ENCODE data around the gene CRACR2A.
A peak's percentile ranks its signal among the peaks of the same experiment; 100 is the strongest.

The CRACR2A gene

DNA sequence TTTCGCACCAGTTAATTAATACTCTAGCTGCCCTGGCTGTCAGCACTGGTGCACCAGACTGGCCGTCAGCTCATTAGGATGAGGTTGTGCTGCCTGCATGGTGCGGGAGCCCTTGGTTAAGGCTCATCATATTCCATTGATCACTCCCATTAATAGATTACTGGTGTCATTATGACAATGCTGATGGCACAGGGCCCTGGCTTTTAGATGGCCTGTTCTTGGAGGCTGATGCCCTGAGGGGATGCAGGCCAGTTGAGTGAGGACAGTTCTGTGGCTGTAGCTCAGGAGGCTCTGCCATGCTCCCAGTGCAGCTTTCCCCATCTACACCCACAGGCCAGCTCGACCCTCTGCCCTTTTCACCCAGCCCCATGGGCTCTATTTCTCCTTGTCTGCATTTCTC is 135.3 kb downstream of the CRACR2A start:
- Histone ChIP-seq H3K27ac (ENCODE audit: low read length) (no peak overlapping the region), H3K9ac (ENCODE audit: low read length) (no peak overlapping the region), H3K4me1 (ENCODE audit: control insufficient read depth, low read depth, low read length) (peaks cover 7% of the 10 kb centered on the region), H3K27me3 (ENCODE audit: control insufficient read depth, insufficient read depth, low read length) (no peaks in the 10 kb centered on the region), H3K4me3 (ENCODE audit: low read length) (no peak overlapping the region), H3K36me3 (ENCODE audit: control insufficient read depth, low read depth, low read length) (no peaks in the 10 kb centered on the region), H3K9me3 (ENCODE audit: control insufficient read depth, low read depth, low read length) (no peaks in the 10 kb centered on the region)

DNA sequence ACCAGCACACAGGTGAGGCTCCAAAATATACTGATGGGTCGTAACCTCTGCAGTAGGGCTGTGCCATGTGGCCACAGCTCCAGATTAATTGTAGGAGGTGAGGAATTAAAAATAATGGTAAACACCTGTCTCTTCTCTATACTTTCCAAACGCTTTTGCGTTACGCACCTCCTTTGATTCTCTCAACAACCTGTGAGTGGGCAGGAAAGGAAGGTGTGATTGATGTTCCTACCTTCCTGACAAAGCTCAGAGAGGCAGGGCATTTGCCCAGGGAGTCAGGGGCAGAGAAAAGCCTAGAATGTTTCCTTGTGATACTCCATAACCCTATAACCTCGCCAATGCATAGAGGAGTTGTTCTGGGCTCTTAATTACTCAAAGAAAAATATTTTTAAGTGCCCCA is 137.0 kb downstream of the CRACR2A start:
- Histone ChIP-seq H3K27me3 (ENCODE audit: control insufficient read depth, insufficient read depth, low read length) (no peaks in the 10 kb centered on the region), H3K9ac (ENCODE audit: low read length) (no peak overlapping the region), H3K4me1 (ENCODE audit: control insufficient read depth, low read depth, low read length) (peaks cover 7% of the 10 kb centered on the region), H3K36me3 (ENCODE audit: control insufficient read depth, low read depth, low read length) (no peaks in the 10 kb centered on the region), H3K9me3 (ENCODE audit: control insufficient read depth, low read depth, low read length) (no peaks in the 10 kb centered on the region), H3K4me3 (ENCODE audit: low read length) (no peak overlapping the region), H3K27ac (ENCODE audit: low read length) (no peak overlapping the region)

DNA sequence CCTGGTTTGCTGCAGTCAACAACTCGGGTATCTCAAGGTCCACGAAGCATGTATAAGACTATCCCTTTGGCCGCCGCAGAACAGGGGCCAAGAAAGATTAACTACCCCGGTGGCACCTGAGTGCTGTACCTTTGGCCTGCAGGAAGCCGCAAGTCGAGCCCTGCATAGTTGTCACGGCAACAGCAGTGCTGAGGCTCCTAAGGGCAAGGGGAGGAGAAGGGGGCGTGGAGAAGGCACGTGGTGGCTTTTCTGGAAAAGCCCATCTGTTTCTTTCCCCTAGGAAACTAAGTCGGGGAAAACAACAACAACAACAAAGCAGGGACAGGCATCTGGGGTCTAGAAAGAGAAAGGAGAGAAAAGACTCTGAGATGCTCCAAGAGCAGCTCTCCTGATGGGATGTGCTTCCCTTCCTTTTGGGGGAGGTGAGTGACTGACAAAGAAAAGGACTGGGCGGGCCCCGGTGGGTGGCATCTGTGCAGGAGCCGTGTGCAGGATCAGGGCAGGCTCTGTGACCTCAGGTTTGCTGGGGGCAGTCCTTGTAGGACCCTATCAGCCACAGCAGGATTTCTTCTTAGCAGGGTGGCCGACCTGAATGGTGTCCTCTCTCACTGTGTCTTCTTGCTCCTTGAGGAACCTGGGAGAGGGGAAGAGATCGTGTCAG is 138.0 kb downstream of the CRACR2A start:
- Histone ChIP-seq H3K9me3 (ENCODE audit: control insufficient read depth, low read depth, low read length) (no peaks in the 10 kb centered on the region), H3K9ac (ENCODE audit: low read length) (no peak overlapping the region), H3K4me3 (ENCODE audit: low read length) (no peak overlapping the region), H3K36me3 (ENCODE audit: control insufficient read depth, low read depth, low read length) (no peaks in the 10 kb centered on the region), H3K4me1 (ENCODE audit: control insufficient read depth, low read depth, low read length) (peaks cover 7% of the 10 kb centered on the region), H3K27me3 (ENCODE audit: control insufficient read depth, insufficient read depth, low read length) (no peaks in the 10 kb centered on the region), H3K27ac (ENCODE audit: low read length) (no peak overlapping the region)

DNA sequence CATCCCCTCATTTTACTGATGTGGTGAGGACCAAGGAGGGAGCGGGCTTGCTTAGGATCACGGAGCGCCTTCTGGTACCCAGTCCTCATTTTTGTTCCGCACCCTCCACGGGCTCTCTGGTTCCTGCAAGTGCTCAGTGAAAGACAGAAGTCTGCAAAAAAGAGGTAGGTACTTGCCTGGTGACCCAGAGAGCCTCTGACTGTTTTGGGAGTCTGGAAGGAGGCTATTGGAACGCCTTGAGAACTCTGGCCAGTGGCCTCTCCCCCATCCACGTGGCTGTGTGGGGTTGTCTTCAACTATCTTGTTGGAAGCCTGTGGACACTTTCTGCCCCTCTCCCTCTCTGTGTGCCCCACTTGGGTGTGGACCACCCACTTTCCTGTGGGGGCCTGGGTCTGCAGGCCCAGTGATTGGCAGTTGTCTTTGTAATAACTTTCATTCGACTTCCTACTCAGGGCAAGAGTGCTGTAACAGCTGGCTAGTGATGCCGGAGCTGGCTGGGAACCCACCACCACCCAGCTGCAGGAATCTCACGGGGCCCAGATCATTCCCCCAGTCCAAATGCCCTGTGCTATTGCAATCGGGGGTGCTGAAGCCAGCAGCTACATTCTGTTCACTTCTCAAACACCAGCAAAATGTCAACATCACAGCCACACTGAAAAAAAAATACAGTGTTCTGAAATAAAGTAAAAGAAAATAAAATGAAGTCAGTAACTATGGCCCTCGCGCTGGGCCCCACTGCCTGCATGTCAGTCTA is 139.1 kb downstream of the CRACR2A start:
- no peaks in the 10 kb centered on the region for H3K27me3 ChIP-seq (ENCODE audit: control insufficient read depth, insufficient read depth, low read length)
- no peak overlapping the region for H3K9ac ChIP-seq (ENCODE audit: low read length)
- H3K4me1 ChIP-seq (ENCODE audit: control insufficient read depth, low read depth, low read length) = peaks cover 7% of the 10 kb centered on the region
- no peak overlapping the region for H3K4me3 ChIP-seq (ENCODE audit: low read length)
- H3K9me3 ChIP-seq (ENCODE audit: control insufficient read depth, low read depth, low read length) = no peaks in the 10 kb centered on the region
- no peak overlapping the region for H3K27ac ChIP-seq (ENCODE audit: low read length)
- H3K36me3 ChIP-seq (ENCODE audit: control insufficient read depth, low read depth, low read length) = no peaks in the 10 kb centered on the region

DNA sequence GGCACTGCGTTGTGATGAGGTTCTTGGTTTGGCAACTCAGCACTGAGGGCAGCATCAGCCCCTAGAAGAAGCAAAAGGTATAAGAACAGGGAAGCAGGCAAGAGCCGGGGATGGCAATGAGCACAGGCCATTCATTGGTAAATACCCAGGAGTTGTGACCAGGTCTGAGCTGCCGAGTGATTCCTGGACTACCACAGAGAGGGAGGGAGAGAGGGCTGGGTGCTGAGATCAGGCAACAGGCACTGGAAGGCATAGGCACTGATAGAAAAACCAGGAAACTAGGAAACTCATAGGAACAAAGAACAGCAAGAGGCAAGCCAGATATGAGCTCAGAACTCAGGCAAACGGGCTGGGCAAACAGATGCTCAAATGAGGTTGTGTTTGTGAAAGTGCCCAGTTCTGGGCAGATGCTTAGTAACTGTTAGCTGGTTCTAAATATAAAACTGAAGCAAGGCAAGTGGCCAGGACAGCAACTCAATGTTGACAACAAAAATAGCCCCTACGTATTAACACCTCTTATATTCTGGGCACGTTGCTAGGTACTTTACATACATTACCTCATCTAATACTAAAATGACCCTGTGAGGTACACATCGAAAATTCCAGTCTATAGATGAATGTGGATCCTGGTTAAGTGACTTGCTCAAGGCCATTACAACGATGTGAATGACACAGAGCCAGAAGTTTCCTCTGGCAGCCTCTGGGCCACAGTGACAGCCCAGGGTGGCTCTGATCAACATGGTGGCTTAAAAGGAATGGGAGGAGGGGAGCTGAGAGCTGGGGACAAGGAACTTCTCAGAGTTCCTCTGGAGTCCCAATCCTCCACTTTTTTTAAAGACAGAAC is 140.8 kb downstream of the CRACR2A start:
- Histone ChIP-seq H3K36me3 (ENCODE audit: control insufficient read depth, low read depth, low read length) (no peaks in the 10 kb centered on the region), H3K9ac (ENCODE audit: low read length) (no peak overlapping the region), H3K4me3 (ENCODE audit: low read length) (no peak overlapping the region), H3K4me1 (ENCODE audit: control insufficient read depth, low read depth, low read length) (peaks cover 8% of the 10 kb centered on the region), H3K27ac (ENCODE audit: low read length) (no peak overlapping the region), H3K27me3 (ENCODE audit: control insufficient read depth, insufficient read depth, low read length) (peaks cover under 1% of the 10 kb centered on the region), H3K9me3 (ENCODE audit: control insufficient read depth, low read depth, low read length) (no peaks in the 10 kb centered on the region)

DNA sequence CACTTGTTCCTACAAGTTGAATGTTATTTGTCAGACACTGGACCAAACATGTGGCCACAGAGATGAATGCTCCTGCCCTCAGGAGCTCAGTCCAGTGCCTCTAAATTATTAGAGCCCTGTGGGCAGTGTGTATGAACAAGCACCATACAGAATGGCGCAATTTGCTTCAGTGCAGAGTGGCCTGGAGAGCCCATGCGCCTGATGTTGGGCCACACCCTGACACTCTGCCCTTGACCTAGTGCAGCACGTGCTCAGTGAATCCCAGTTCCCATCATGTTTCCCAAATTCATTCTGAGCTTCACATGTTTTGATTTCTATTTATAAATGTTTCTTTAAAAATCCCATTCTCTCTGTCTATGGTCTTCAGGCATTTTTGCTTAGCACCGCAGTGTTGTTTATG is 145.1 kb downstream of the CRACR2A start:
- H3K27ac ChIP-seq (ENCODE audit: low read length) = no peak overlapping the region
- peaks cover 34% of the 10 kb centered on the region for H3K4me1 ChIP-seq (ENCODE audit: control insufficient read depth, low read depth, low read length)

DNA sequence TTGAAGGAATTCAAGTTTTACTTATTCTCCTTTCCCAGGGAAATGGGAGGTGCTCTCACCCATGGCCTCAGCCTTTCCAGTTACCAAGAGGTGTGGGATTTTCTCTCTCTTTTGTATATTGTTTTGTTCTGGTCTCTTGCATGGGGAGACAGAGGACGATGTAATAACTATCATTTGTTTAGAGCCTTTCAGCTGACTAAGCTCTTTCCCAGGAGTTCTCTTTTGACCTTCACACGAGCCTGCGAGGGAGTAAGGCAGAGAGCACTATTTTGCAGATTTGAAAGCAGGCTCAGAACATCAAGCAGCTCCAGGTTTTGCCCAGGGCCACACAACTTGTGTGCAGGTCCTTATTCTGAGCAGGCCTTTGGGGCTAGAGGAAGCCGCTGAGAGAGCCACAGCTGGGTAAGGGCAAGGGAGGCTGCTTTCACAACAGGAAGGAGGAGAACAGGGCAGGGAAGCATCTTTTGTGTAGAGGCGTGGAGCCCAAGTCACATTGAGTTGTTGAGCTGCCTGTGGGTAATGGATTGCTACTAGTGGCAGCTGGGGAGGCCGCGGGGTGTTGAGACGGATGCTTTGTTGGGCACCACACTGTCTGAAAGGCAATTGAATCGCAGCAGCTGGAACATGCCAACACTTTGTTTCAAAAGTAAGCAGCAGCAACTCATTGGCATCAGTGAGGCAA is 145.7 kb downstream of the CRACR2A start:
- peaks cover 17% of the 10 kb centered on the region for H3K27me3 ChIP-seq (ENCODE audit: control insufficient read depth, insufficient read depth, low read length)
- no peak overlapping the region for H3K27ac ChIP-seq (ENCODE audit: low read length)
- H3K36me3 ChIP-seq (ENCODE audit: control insufficient read depth, low read depth, low read length) = no peaks in the 10 kb centered on the region
- no peaks in the 10 kb centered on the region for H3K9me3 ChIP-seq (ENCODE audit: control insufficient read depth, low read depth, low read length)
- H3K4me1 ChIP-seq (ENCODE audit: control insufficient read depth, low read depth, low read length) = peaks cover 38% of the 10 kb centered on the region
- no peak overlapping the region for H3K4me3 ChIP-seq (ENCODE audit: low read length)
- H3K9ac ChIP-seq (ENCODE audit: low read length) = no peak overlapping the region

More for the DNA sequence above, 145.1 kb downstream of the CRACR2A start:
- Histone ChIP-seq H3K36me3 (ENCODE audit: control insufficient read depth, low read depth, low read length) (no peaks in the 10 kb centered on the region), H3K9ac (ENCODE audit: low read length) (no peak overlapping the region), H3K9me3 (ENCODE audit: control insufficient read depth, low read depth, low read length) (no peaks in the 10 kb centered on the region), H3K4me3 (ENCODE audit: low read length) (no peak overlapping the region), H3K27me3 (ENCODE audit: control insufficient read depth, insufficient read depth, low read length) (peaks cover 17% of the 10 kb centered on the region)

DNA sequence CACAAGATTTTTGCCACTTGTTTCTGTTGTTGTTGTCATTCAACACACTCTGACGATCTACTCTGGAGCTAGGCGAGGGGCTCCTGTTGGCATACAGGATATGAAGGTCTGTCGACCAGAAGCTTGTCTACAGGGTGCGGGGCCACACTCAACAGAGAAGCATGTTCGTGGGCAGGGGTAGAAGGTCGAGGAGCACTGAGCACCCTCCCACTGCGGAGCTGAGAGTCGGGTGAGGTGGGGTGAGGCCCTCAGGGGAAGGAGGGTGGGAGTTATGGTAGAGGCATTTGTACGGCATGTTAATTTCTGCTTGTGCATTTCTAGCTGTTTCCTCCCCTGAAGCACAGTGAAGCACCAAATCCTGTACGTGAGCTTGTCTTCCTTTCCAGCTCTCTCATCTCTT is 146.8 kb downstream of the CRACR2A start:
- no peak overlapping the region for H3K9ac ChIP-seq (ENCODE audit: low read length)
- H3K27me3 ChIP-seq (ENCODE audit: control insufficient read depth, insufficient read depth, low read length) = peaks cover 17% of the 10 kb centered on the region
- H3K9me3 ChIP-seq (ENCODE audit: control insufficient read depth, low read depth, low read length) = no peaks in the 10 kb centered on the region
- peaks cover 45% of the 10 kb centered on the region for H3K4me1 ChIP-seq (ENCODE audit: control insufficient read depth, low read depth, low read length)
- no peak overlapping the region for H3K4me3 ChIP-seq (ENCODE audit: low read length)
- no peak overlapping the region for H3K27ac ChIP-seq (ENCODE audit: low read length)
- no peaks in the 10 kb centered on the region for H3K36me3 ChIP-seq (ENCODE audit: control insufficient read depth, low read depth, low read length)

DNA sequence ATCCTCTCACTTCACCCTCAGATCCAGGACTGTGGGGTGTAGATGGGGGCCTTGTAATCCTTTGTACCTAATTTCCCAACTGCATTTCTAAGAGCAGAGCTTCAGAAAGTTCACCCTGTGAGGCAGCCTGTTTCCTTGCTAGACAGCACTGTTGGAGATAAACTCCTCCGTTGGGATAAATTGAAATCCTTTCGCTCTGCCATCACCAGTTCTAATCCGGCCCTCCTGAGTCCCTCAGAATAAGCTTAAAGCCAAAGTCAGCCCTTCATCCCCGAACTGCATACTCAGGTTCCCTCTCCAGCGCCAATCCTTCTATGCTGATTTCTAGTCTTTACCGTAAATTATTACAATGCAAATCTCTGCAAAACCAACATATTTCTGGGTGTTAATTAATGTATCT is 147.2 kb downstream of the CRACR2A start:
- Histone ChIP-seq H3K4me3 (ENCODE audit: low read length) (peak overlapping the region; percentile 52), H3K36me3 (ENCODE audit: control insufficient read depth, low read depth, low read length) (no peaks in the 10 kb centered on the region), H3K9ac (ENCODE audit: low read length) (no peak overlapping the region), H3K27ac (ENCODE audit: low read length) (no peak overlapping the region), H3K4me1 (ENCODE audit: control insufficient read depth, low read depth, low read length) (peaks cover 48% of the 10 kb centered on the region), H3K9me3 (ENCODE audit: control insufficient read depth, low read depth, low read length) (no peaks in the 10 kb centered on the region), H3K27me3 (ENCODE audit: control insufficient read depth, insufficient read depth, low read length) (peaks cover 17% of the 10 kb centered on the region)

DNA sequence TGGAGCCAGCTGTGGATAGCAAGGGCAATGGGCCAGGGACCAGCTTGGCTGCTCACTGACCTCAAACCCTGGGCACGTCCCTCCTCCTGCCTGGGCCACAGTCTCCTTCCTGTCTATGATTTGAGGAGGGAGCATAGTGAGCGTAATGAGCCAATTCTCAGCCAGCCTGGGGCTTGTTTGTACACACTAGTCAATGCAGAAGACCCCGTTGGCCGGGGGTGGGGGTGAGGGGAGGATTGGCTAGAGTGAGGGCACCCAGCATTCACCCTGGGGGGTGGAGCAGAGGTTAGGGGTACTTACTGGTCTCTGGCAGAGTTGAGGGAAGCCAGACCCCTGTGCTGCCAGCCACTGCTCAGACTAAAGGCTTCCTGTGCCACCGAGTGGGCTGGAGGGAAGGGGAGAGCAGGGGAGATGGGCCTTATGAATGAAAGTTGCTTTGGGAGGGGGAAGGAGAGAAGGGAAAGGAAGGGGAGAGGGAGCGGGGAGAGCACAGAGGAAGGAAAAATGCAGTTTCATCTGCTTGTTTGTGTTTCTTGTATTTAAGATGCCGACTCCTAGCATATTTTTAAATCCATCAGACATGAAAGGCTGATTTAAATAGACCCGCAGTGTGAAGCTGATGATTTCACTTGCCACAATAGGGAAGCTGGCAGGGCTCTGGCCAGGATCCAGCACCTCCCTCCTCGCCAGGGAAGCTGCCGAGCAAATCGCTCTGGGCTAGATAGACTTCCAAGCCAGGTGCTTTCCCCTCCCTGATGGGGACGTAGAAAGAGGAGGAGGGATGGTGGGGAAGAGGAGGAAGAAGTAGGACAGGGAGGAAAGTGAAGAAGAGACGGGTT is 147.9 kb downstream of the CRACR2A start:
- Histone ChIP-seq H3K4me3 (ENCODE audit: low read length) (peak overlapping the region; percentile 52), H3K9ac (ENCODE audit: low read length) (no peak overlapping the region), H3K9me3 (ENCODE audit: control insufficient read depth, low read depth, low read length) (no peaks in the 10 kb centered on the region), H3K36me3 (ENCODE audit: control insufficient read depth, low read depth, low read length) (no peaks in the 10 kb centered on the region), H3K27me3 (ENCODE audit: control insufficient read depth, insufficient read depth, low read length) (peaks cover 17% of the 10 kb centered on the region), H3K4me1 (ENCODE audit: control insufficient read depth, low read depth, low read length) (peaks cover 55% of the 10 kb centered on the region), H3K27ac (ENCODE audit: low read length) (no peak overlapping the region)

Measured in iPS-18a (cell line).